Hematopoietic multipotent progenitor cell treated with erythropoietin and hydrocortisone succinate and interleukin-3 and kit ligand, for 15 days (in vitro differentiated cells): ENCODE measurements around the gene C12orf50.
A peak's percentile ranks its signal among the peaks of the same experiment; 100 is the strongest.
"Not testable (repeated sequence)": the region's sequence is repeated elsewhere in the genome, so short reads cannot be mapped to it uniquely, and the experiment has no call there.

Experiments used
- DNase-seq: peaks from one replicate; pipeline ENCODE4 v3.0.0-alpha.2; 2015; ENCODE audit warnings: low spot score

Gene C12orf50, protein sequence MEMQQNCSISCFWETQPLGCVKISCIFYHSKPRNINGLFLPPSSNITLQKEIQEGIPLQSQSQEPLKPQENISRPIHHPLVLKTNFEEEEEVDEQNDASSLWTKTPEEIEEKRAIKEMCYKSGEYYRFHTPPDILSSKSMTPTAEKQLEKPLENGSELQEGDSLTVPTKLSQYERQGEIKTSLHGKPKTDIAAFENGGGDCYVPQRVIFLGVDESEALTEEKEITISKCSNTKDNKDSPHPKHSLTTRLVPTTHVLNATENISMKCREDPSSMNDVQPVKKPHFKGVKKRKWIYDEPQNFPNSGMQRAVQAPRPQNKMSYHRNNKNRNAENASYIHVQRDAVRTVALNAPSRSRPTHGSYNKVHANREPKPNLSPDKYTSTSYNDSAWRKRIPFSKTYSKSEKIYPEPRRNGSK

DNA sequence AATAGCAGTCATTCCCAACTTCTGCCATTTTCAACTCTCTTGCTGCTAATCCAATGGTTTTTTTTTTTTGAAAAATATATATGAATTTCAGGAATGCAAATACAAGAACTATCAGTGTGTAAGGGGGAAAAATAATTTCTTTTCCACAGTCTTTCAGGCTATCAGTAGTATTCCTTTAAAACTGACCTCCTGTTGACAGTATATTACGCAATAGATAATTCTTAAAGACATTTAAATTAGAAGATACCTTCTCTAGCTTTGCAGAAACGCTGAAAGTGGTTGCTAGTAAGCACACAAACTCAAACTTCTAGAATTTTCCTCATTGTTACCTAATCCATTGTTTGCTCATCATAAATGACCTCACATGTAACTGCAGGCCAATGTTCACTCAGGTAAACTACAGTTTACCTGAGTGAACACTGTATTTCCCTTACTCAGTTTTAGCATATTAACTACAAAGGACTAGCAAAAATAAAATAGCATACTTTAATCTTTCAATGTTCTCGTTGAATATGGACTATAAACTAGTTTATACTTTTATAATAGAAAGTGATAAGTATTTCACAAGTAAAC lies at the start of gene C12orf50:
Gene C12orf50, minus strand, starts transcription at position 309 of the 573 bp plus-strand sequence. CDS start 2,439 bp downstream, outside the sequence.
- DNase-seq: no peak

DNA sequence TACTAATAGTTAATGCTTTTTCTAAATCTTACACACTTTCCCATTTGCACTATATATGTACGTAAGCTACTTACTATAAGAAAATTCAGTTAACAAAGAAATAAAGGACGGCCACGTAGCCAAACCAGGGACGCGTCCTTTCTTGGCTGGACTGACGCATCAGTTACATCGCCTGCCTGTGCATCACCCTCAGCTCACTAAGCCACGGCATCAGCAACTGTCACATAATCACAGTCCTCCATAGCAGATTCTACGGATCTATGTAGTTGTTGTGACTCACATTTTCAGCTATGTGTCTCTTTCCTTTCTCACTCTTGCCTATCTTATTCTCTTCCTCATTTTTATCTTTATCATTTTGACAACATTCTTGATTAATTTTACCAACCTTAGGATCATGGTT lies 38.1 kb upstream of the C12orf50 start:
- no peak for DNase-seq

DNA sequence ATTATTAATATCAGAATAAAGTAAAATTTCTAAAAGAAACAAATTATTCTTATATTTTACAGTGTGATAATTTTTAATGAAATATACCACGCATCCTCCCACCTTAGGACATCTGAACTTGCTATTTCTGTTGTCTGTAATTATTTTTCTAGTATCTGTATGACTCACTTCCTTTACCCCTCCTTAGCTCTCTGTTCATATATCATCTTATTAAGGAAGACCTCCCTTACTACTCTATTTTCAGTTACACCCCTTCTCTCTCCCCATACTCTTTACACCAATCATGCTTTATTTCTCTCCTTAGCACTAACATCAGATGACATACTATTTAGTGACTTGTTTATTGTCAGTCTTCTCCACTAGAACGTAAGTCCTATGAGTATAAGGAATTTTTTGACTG lies 34.2 kb upstream of the C12orf50 start:
- DNase-seq: no peak

DNA sequence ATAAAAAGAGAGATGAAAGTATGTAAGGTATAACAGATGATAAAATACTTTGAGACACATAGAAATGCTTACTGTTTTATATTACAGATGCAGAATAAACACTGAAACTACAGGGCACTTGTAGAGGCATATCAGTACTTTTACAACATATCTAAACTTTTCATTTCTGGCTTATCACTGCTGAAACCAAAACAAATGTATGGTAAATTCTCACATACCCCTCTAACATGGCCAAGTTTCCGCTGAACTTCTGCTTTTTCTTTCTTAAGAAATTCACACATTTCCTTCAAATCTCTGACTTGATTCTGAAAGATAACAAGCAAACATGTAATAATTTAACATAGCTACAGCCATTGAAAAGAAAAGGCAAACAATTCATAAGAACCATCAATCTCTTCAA lies 33.3 kb upstream of the C12orf50 start:
- DNase-seq: no peak

DNA sequence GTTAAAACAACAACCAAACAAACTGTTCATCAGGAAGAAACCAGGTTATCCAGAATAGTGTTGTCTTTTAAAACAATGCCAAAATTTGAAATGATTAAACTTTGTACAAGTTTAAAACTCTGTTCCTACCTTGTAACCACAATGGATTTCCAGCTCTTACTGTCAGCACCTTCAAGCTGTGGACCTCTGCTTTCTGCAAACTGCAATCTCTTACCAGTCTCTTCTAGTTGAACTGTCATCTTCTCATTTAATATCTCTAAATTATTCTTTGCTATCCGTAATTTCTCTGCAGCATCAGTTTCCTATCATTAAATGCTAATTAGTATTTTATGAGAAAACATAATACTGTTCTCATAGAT lies 29.5 kb upstream of the C12orf50 start:
- DNase-seq: no peak

DNA sequence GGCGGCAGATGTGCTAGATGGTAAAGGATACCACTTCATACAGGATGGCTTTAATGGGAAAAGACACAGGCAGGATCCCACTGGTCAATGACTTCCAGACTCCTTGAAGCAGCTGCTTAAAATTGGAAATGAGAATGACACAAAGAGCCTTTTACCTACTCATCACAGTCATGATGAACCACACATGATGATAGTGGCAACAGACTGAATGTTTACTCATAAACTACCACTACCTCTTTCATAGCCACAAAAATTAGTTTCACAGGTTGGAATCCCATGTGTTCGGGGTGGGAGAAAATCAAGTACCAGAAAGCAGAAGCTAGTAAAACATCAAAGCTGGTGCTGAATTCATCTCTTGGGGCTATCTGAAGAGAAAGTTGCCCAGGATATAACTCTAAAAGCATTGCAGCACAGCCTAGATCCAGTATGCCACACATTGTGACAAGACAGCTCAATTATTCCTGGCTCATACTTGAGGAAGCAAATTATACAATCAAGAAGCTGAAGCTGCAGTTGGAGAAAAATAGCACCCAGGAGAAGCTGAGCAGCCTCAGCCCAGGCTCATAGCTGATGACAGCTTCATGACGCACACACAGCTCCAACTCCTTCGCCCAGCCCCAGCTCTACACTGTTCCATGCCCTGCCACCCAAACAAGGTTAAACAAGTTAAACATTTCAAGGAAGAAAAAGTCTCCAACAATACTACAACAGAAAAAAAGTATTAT lies 29.0 kb upstream of the C12orf50 start:
- no peak for DNase-seq

DNA sequence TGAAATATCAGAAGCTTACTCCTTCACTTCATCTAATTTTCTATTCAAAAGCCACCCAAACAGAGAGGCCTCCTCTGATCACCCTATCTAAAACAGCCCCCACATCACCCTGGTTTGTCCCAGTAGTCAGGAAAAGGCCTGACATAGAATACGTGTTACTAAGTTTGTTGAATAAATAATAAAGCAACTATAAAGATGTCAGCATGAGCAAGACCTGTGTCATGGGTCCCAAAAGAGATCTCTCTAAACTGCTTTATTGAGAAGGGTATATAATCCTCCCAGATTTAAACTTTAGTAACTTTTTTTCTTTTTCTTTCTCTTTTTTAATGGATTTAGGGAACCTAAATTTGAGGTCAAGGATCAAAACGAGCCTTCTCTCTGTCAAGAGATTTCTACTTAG lies 27.4 kb upstream of the C12orf50 start:
- DNase-seq: no peak

DNA sequence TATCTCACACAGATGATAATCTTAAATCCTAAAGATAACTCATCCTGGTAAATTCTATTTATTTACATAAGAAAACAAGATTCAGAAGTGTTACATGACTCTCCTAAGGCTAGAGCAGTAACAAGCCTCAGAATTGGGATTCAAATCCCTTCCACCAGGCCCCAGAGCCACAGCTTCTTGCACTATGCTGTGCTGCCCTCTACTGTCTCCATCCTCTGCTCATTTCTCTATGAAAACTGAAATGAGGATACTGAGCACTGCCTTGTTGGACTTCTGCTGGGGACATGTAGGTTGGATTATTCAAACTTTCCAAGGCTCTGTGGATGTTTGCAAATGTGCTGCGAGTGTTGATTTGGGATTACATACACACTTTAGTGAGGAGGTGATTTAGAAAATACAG lies 23.5 kb upstream of the C12orf50 start:
- DNase-seq: peak; percentile 45

DNA sequence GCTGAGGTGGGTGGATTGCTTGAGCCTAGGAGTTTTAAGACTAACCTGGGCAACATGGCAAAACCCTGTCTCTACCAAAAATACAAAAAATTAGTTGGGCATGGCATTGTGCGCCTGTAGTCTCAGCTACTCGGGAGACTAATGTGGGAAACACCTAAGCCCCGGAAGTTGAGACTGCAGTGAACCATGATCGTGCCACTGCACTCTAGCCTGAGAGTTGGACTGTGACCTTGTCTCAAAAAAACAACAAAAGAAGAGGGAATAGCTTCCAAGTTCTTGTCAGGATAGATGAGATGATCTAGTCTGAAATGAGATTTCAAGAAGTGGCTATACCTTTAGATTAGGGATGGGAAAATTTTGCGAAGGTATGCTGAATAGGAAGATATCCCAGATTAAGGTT lies 14.8 kb upstream of the C12orf50 start:
- no peak for DNase-seq

DNA sequence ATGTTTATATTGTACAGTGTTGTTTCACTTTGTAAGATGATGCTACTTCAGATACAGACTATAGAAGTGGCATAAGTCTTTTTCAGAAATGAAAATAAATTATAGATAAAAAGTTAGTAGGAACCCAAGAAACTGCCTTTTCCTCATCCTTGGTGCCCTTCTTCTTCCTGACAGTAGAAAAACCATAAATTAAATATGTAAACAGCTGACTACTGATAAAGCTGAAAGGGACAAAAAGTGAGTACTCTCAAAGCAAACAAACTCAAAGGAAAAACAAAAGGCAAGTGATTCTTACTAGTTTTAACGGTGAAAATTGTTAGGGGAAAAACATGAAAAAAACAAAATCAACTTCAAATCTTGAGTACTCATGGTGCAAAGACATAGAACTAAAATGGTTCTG lies 8.6 kb upstream of the C12orf50 start:
- no peak for DNase-seq

DNA sequence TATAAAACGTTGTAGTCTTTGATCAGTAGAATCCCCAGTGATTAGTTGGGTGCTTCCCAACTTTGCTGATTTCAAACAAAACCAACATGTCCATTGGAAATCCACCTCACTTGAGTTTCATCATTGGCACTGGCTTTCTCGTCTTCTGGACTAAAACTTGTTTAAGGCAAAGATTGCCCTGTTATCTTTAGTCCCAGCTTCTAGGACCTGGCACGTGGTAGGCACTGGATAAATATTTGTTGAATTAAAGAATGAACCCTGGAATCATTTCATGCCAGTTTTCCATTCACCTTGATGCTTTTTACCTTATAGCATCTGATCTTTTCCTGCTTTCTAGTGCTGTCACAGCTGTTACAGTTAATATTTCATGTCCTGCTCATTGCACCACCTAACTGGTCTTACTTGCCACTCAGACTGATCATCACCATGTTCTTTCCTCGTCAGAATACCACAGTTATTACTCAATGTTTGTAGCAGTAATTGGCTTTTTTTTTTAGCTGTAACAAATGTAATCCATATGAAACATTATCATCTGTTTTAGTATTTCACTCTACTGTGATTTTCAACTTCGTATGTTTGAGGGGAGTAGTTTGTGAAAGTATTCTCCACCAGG lies 7.3 kb upstream of the C12orf50 start:
- DNase-seq: peak; percentile 63

DNA sequence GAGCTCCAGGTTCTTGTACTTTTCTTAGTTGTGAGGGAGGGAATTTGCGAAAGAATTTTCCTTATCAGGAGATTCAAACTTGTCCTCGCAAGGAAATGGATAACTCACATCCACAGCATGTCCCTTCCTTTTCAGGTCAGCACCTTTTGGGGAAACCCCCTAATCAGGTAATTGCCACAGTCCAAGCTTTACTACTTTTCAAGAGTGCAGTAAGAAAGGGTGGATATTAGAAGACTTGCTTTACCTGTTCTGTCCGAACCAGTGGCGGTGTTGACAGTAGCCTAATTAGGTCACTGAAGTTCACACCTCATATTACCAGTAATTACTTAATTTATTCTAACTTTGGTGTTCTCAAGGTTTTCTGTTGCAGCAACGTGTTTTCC lies 6.7 kb upstream of the C12orf50 start:
- DNase-seq: peak; percentile 8

DNA sequence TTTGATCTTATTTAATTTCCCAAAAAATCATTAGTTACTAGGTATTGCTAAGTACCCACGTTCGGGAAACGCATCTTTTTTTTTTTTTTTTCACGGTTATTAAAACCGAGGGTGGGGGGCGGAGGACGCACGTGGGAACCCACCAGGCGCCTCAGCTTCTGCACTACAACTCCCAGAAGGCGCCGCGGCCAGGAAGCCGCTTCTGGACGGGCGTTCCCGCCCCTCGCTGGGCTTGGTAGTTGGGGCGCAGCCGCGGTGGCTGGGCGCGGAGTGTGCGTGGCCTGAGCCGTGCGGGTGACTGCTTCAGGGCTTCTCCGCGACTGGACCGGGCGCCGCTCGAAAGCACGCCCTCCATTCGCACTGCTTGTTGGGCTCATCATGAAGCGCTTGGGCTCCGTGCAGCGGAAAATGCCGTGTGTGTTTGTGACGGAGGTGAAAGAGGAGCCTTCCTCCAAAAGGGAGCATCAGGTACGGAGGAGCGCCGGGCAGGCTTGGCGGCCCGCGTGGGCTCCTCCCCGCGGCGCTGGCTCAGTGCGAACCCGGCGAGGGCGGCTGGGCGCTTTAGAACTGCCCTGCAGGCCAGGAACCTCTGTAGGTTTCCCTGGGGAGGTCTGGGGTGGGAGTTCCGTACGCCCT lies 6.2 kb upstream of the C12orf50 start:
- DNase-seq: peak; percentile 78

DNA sequence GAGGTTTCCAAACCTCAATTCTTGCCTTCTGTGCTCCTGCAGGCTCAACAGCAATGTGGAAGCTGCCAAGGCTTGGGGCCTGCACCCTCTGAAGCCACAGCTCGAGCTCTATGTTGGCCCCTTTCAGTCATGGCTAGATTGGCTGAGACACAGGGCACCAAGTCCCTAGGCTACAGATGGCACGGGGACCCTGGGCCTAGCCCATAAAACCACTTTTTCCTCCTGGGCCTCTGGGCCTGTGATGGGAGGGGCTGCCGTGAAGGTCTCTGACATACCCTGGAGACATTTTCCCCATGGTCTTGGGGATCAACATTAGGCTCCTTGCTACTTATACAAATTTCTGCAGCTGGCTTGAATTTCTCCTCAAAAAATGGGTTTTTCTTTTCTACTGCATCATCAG lies 2.0 kb upstream of the C12orf50 start:
- not testable (repeated sequence) for DNase-seq

DNA sequence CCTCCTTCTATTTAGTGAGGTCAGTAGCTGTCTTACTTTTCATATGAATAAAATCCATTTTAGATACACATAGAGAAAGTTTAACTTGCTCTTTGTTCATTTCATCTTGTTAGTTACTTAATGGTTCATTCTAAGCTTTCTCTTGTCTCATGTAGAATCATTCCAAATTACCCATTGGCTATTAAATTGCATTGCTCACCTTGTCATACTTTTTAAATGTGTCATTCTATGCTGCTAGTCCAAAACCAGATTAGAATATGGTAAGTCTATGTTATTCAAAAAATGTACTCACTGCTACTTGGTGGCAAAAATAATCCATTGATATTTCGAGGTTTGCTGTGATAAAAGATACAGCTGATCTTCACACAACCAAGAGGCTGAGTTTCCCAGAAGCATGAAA lies 3.0 kb downstream of the C12orf50 start:
- no peak for DNase-seq

DNA sequence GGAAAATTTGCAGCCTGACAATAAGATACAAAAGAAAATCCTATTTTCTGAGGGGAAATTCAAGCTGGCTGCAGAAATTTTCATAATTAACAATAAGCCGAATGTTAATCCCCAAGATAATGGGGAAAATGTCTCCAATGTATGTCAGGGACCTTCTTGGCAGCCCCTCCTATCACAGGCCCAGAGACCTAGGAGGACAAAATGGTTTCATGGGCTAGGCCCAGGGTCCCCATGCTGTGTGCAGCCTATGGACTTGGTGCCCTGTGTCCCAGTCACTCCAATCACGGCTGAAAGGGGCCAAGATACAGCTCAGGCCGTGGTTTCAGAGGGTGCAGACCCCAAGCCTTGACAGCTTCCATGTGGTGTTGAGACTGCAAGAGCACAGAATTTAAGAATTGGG lies 11.2 kb downstream of the C12orf50 start:
- no peak for DNase-seq

DNA sequence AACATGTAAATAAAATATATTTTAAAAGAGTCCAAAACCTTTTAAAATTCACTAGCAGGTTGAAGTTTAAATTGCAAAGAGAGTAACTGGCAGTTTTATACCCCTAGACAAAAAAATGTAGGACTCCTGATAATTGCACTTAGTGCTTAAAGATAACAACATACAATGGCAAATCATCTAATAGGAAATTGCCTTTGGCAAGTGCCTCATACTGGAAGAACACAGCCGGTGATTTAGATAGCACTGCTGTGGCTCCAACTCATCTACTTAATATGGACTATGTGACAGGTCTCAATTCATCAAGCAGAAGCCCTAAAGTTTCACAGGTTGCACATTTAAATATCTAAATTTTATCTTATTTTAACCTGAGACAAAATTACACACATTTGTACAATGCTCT lies 13.4 kb downstream of the C12orf50 start:
- no peak for DNase-seq

DNA sequence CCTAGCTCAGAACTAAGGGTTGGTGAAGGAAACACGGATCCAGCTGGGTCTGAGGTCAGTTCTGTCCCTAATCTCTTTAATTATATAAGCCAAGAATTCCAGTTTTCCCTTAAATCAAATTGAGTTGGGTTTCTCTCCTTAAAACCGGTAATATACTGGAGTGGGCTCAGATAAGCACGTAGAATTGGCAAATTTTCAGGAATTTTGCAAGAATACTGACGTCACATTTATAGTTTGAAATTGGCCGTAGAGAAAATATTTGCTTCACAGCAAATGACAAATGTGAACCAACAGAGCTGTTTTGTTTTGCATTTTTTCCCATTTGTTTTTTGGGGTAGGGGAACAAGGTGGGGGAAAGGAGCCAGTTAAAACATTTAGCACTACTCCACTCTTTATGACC lies 17.4 kb downstream of the C12orf50 start:
- no peak for DNase-seq

DNA sequence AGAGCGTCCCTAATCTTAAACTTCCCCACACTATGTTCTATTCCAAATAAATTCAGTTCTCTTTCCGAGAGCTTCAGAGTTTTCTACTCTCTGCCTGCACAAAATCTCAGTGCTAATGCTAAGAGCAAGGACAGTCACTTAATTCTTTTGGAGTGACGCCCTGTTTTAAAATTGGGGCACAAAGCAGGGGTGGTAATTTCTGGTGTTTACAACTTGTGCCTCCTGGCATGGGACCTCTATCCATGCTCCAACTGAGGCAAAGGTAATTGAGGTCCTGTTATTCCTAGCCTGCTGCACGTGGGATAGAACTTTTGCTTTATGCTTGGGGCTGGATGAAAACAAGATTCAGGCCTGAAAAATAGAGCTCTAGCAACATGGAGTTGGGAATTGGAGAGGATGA lies 22.9 kb downstream of the C12orf50 start:
- DNase-seq: no peak

DNA sequence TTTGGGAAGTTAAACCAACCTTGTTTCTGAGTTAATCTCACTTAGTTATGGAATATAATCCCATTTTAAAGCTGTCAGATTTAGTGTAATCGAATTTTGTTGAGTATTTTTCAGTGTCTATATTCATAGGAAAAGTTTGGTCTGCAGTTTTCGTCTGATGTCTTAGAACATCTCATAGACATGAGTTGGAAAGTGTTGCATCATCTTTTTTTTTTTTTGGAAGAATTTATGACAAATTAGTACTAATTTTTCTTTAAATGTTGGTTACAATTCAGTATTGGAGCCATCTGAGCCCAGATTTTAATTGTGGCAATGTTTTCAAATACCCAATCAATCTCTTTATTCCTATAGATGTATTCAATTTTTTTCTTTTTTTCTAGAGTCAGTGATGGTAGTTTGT lies 27.9 kb downstream of the C12orf50 start:
- DNase-seq: no peak

DNA sequence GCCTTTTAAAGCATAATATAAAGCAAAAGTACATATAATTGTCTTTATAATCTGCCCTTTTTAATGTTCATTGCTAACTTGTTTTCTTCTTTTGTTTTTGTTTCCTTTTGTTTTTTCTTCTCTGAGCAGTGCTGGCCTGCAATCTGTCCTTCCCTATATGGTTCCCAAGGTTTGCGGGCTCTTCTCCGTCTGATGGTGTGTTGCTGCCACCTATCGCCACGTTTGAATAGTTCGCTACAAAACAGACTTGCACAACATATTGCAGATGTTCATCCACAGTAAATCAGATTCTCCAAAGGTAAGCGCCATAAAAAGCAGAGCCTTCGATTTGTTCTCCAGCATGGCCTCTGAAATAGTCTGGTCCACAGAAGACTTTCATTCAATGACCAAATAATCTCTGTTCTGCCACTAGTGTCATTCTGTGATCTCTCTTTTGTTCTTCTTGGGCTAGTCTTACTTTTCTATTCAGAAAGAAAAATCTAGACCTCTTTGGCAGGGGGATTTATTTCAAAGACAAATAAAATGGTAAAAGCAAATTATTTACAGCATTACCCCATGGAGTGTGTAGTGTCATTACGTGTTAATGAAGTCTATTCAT lies 33.5 kb downstream of the C12orf50 start:
- DNase-seq: peak; percentile 14

DNA sequence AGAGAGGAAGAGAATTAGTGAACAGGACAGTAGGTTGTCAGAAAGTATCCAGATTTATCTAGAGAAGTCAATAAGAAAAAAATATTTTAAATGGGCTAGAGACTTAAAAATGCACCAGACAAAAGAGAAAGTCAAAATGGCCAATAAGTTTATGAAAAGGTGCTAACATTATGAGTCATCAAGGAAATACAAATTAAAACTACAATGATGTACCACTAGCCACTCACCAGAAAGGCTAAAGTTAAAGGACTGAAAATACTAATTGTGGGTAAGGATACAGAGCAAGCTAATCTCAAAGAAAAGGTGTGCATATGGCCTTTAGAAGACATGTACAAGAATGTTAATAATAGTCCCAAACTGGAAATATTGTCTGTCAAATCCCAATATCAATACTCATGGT lies 37.7 kb downstream of the C12orf50 start:
- no peak for DNase-seq
